Activated T-helper 9 cell treated with anti-CD3 and anti-CD28 coated beads, Interleukin-2, amount 50 U/mL, for 16 hours (primary cell): ENCODE measurements around the gene NEGR1.

Experiments
- DNase-seq: peaks from one replicate; pipeline ENCODE4 v3.0.0-alpha.2; 2020; ENCODE audit warnings: low read depth

The NEGR1 gene

DNA sequence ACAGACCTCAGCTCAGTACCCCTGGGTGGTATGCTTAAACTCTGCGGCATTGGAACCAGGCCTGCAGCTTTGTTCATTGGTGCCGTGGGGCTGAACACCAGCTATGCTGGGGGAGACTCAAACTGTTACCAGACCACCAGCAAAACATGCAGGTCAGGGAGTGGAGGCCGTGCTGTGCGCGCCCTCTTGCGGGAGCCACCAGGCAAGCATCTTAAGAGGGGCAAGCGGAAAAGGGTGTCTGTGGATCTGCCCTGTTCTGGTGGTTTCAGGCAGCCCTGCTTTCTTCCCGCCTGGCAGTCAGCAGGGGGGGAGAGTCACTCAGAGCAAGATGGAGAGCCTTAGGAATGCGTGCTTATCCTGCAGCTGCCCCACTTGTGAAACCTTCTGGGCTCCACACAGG, 924.6 kb downstream of the NEGR1 start:
- no peak for DNase-seq

GRCh38 chr1:71351438-71351837, 930.9 kb downstream of the NEGR1 start:
- no peak for DNase-seq

- no peak for DNase-seq
Measured at GRCh38 chr1:71350805-71351204, 931.5 kb downstream of the NEGR1 start.

- no peak for DNase-seq
Measured at GRCh38 chr1:71350330-71350729, 932.0 kb downstream of the NEGR1 start.
